DOHH2 (cell line): Measurements from ENCODE around the gene CELF5.

Experiments
- H3F3A ChIP-seq: fragments of 200-600 bp; sonication (generic), shearing (Covaris generic); 2 replicates; pipeline ENCODE4 v1.6.0; 2016; ENCODE audit warnings: antibody characterized with exemption, mild to moderate bottlenecking; ENCODE audit not compliant: control insufficient read depth, insufficient read depth
- H3K27ac ChIP-seq: fragments of 200-600 bp; sonication (generic); 2 replicates; pipeline ENCODE4 v1.5.1; 2014; ENCODE audit warnings: low read depth, mild to moderate bottlenecking, low read length, moderate library complexity
- H3K27me3 ChIP-seq: fragments of 200-600 bp; sonication (generic); 2 replicates; pipeline ENCODE4 v1.6.1; 2014; ENCODE audit warnings: mild to moderate bottlenecking, low read length, mixed read lengths; ENCODE audit not compliant: control insufficient read depth
- H3K36me3 ChIP-seq: fragments of 200-600 bp; sonication (generic); 2 replicates; pipeline ENCODE4 v1.6.1; 2014; ENCODE audit warnings: mild to moderate bottlenecking, low read length, moderate library complexity, mixed read lengths; ENCODE audit not compliant: control insufficient read depth
- H3K4me1 ChIP-seq: fragments of 200-600 bp; sonication (generic); 2 replicates; pipeline ENCODE4 v1.6.1; 2014; ENCODE audit warnings: mild to moderate bottlenecking, low read length, mixed read lengths; ENCODE audit not compliant: control insufficient read depth
- H3K4me2 ChIP-seq: fragments of 200-600 bp; sonication (generic); 2 replicates; pipeline ENCODE4 v1.6.0; 2014; ENCODE audit warnings: mild to moderate bottlenecking, low read length, moderate library complexity
- H3K4me3 ChIP-seq: fragments of 200-600 bp; sonication (generic); 2 replicates; pipeline ENCODE4 v1.5.1; 2014; ENCODE audit warnings: mild to moderate bottlenecking, low read length, mixed read lengths
- H3K79me2 ChIP-seq: fragments of 200-600 bp; sonication (generic); 2 replicates; pipeline ENCODE4 v1.6.1; 2014; ENCODE audit warnings: mild to moderate bottlenecking, low read length, mixed read lengths; ENCODE audit not compliant: control insufficient read depth
- H3K9me2 ChIP-seq: fragments of 200-600 bp; sonication (generic); replicated peaks from 2 replicates; pipeline ENCODE4 v1.6.1; 2014; ENCODE audit warnings: mild to moderate bottlenecking, low read length, mixed read lengths; ENCODE audit not compliant: control insufficient read depth
- H3K9me3 ChIP-seq: fragments of 200-600 bp; sonication (generic); 2 replicates; pipeline ENCODE4 v1.6.1; 2014; ENCODE audit warnings: antibody characterized with exemption, low read length, mixed read lengths; ENCODE audit not compliant: control insufficient read depth, insufficient read depth
- H4K20me1 ChIP-seq: fragments of 200-600 bp; sonication (generic); 2 replicates; pipeline ENCODE4 v1.6.0; 2014; ENCODE audit warnings: low read depth, mild to moderate bottlenecking, antibody characterized with exemption, low read length, moderate library complexity; ENCODE audit not compliant: control insufficient read depth, insufficient read depth
- CTCF ChIP-seq: fragments of 200-600 bp; sonication (generic); IDR thresholded peaks from one replicate; pipeline ENCODE4 v1.5.1; 2014; ENCODE audit warnings: antibody characterized with exemption, mild to moderate bottlenecking, low read depth, low read length; ENCODE audit not compliant: poor library complexity, severe bottlenecking
- EZH2phosphoT487 ChIP-seq: fragments of 200-600 bp; sonication (generic); IDR thresholded peaks from 2 replicates; pipeline ENCODE4 v1.6.1; 2017; ENCODE audit warnings: borderline replicate concordance, mild to moderate bottlenecking, antibody characterized with exemption, low read length, moderate library complexity, mixed read lengths

Gene CELF5

GRCh38 chr19:3186160-3186688, 38.2 kb upstream of the CELF5 start:
- peak overlapping the region; percentile 58 for H3K4me2 ChIP-seq
- H3K27ac ChIP-seq: peak overlapping the region; percentile 8; the same call in 1 of the 2 replicates
- H3K9me2 ChIP-seq: no peaks in the 10 kb centered on the region
- no peaks in the 10 kb centered on the region for H3K27me3 ChIP-seq
- no peaks in the 10 kb centered on the region for H3F3A ChIP-seq
- peak overlapping the region; percentile 74 for H3K4me3 ChIP-seq
- TF ChIP-seq EZH2phosphoT487 (no peak), CTCF (no peak)
- peaks cover 61% of the 10 kb centered on the region for H3K79me2 ChIP-seq
- peaks cover 26% of the 10 kb centered on the region for H3K36me3 ChIP-seq
- no peaks in the 10 kb centered on the region for H3K9me3 ChIP-seq
- peaks cover 35% of the 10 kb centered on the region for H3K4me1 ChIP-seq
- peaks cover 27% of the 10 kb centered on the region; the same call in 1 of the 2 replicates for H4K20me1 ChIP-seq

- Histone ChIP-seq H3K4me2 (peak overlapping the region; percentile 58), H3K27me3 (no peaks in the 10 kb centered on the region), H4K20me1 (peaks cover 27% of the 10 kb centered on the region; the same call in 1 of the 2 replicates), H3K9me3 (no peaks in the 10 kb centered on the region), H3K4me3 (peak overlapping the region; percentile 74), H3K36me3 (peaks cover 30% of the 10 kb centered on the region), H3K4me1 (peaks cover 30% of the 10 kb centered on the region), H3K27ac (no peak overlapping the region), H3K79me2 (peaks cover 63% of the 10 kb centered on the region), H3K9me2 (no peaks in the 10 kb centered on the region), H3F3A (no peaks in the 10 kb centered on the region)
- TF ChIP-seq EZH2phosphoT487 (no peak), CTCF (no peak)
Observed at GRCh38 chr19:3186891-3187661, 37.4 kb upstream of the CELF5 start.

- no peaks in the 10 kb centered on the region for H3F3A ChIP-seq
- no peaks in the 10 kb centered on the region for H3K27me3 ChIP-seq
- peaks cover 27% of the 10 kb centered on the region; the same call in 1 of the 2 replicates for H4K20me1 ChIP-seq
- no peaks in the 10 kb centered on the region for H3K9me2 ChIP-seq
- H3K79me2 ChIP-seq: peaks cover 70% of the 10 kb centered on the region
- H3K4me1 ChIP-seq: peaks cover 27% of the 10 kb centered on the region
- peak overlapping the region; percentile 74; the same call in 1 of the 2 replicates for H3K4me3 ChIP-seq
- no peaks in the 10 kb centered on the region for H3K9me3 ChIP-seq
- peaks cover 30% of the 10 kb centered on the region for H3K36me3 ChIP-seq
- no peak for TF ChIP-seq CTCF
- no peak overlapping the region for H3K27ac ChIP-seq
- peak overlapping the region; percentile 58 for H3K4me2 ChIP-seq
Observed at GRCh38 chr19:3187662-3188511, 36.6 kb upstream of the CELF5 start.
